KOPT-K1 (cell line): ENCODE results near the gene DPPA2.
"Not testable (repeated sequence)": the region's sequence is repeated elsewhere in the genome, so short reads cannot be mapped to it uniquely, and the experiment has no call there.

Experiments
- H3K27ac ChIP-seq: fragments of 200-600 bp; sonication (generic); 2 replicates; pipeline ENCODE4 v1.5.1; 2016; ENCODE audit warnings: antibody characterized with exemption, mild to moderate bottlenecking, low read depth, low read length; ENCODE audit not compliant: poor library complexity, severe bottlenecking
- H3K36me3 ChIP-seq: fragments of 200-600 bp; sonication (generic); 2 replicates; pipeline ENCODE4 v1.5.1; 2017; ENCODE audit warnings: antibody characterized with exemption, mild to moderate bottlenecking, low read length, moderate library complexity; ENCODE audit not compliant: insufficient read depth
- H3K9me3 ChIP-seq: fragments of 200-600 bp; sonication (generic); 2 replicates; pipeline ENCODE4 v1.5.1; 2017; ENCODE audit warnings: antibody characterized with exemption, low read length, mild to moderate bottlenecking; ENCODE audit not compliant: insufficient read depth, poor library complexity, severe bottlenecking

Gene DPPA2

GRCh38 chr3:109316162-109316730, at the start of gene DPPA2:
Gene DPPA2, minus strand, starts transcription at chr3:109316517. Its CDS starts 1,975 bp downstream, at chr3:109314542.
- Histone ChIP-seq H3K9me3 (no peaks in the 10 kb centered on the region), H3K36me3 (no peaks in the 10 kb centered on the region), H3K27ac (no peak within 1 kb of the TSS)

GRCh38 chr3:109364088-109364487, 47.8 kb upstream of the DPPA2 start:
- Histone ChIP-seq H3K9me3 (no peaks in the 10 kb centered on the region), H3K27ac (no peak overlapping the region), H3K36me3 (no peaks in the 10 kb centered on the region)

- H3K36me3 ChIP-seq, result no peaks in the 10 kb centered on the region
- no peaks in the 10 kb centered on the region for H3K9me3 ChIP-seq
- no peak overlapping the region for H3K27ac ChIP-seq
Measured at GRCh38 chr3:109363634-109364033, 47.3 kb upstream of the DPPA2 start.

DNA sequence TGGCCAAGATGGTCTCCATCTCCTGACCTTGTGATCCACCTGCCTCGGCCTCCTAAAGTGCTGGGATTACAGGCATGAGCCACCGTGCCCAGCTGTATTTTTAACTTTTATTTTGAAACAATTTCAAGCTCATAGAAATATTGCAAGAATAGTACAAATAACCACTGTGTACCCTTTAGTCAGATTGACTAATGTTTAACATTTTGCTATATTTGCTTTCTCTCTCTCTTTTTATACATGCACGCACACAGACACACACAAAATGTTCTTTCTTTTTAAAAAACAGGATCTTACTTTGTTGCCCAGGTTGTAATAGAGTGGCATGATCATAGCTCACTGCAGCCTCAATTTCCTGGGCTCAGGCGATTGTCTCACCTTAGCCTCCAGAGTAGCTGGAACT, 46.5 kb upstream of the DPPA2 start:
- H3K36me3 ChIP-seq, result no peaks in the 10 kb centered on the region
- H3K27ac ChIP-seq, result no peak overlapping the region
- H3K9me3 ChIP-seq, result no peaks in the 10 kb centered on the region

DNA sequence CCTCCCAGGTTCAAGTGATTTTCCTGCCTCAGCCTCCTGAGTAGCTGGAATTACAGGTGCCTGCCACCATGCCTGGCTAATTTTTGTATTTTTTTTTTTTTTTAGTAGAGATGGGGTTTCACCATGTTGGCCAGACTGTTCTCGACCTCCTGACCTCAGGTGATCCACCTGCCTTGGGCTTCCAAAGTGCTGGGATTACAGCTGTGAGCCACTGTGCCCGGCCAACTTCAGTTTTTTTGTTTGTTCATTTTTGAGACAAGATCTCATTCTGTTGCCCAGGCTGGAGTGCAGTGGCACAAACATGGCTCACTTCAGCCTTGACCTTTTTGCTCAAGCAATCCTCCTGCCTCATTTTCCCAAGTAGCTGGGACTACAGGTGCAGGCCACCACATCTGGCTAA, 42.5 kb upstream of the DPPA2 start:
- not testable (repeated sequence) for H3K36me3 ChIP-seq, H3K27ac ChIP-seq, H3K9me3 ChIP-seq

DNA sequence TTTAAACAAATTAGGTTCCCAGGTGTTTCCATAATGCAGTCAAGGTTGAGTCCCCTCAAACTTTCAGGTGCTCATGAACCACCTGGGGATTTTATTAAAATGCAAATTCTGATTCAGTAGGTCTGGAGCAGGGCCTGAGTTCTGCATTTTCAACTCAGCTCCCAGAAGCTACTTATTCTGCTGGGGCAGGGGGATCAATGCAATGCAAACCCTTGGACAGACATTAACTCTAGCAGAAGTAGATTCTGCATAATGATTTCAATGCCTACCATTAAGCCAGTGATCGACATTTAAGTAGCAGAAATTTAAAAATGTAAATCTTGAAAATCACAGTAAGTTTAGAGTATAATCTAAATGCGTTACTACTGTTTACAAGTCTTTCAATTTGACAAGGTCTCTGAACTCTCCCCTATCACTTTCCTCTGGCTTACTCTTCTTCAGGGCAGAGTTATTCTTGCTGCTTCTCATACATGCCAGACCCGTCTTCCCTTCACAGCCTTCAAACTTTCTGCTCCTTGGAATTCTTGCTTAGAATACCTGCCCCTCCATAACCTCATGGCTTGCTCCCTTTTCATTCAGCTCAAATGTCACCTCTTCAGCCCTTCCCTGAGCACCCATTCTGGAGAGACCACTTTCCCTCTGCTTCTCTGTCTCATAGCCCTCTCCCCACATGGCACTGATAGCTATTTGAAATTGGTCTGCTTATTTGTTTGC, 40.3 kb upstream of the DPPA2 start:
- no peaks in the 10 kb centered on the region for H3K36me3 ChIP-seq
- no peak overlapping the region for H3K27ac ChIP-seq

GRCh38 chr3:109355625-109356441, 39.5 kb upstream of the DPPA2 start:
- Histone ChIP-seq H3K9me3 (no peaks in the 10 kb centered on the region), H3K36me3 (no peaks in the 10 kb centered on the region), H3K27ac (no peak overlapping the region)

More for the DNA sequence above, 40.3 kb upstream of the DPPA2 start:
- H3K9me3 ChIP-seq, result no peaks in the 10 kb centered on the region

- no peaks in the 10 kb centered on the region for H3K36me3 ChIP-seq
- no peak overlapping the region for H3K27ac ChIP-seq
- H3K9me3 ChIP-seq, result no peaks in the 10 kb centered on the region
Measured at GRCh38 chr3:109353057-109353456, 36.7 kb upstream of the DPPA2 start.

GRCh38 chr3:109351231-109351630, 34.9 kb upstream of the DPPA2 start:
- no peaks in the 10 kb centered on the region for H3K9me3 ChIP-seq
- no peaks in the 10 kb centered on the region for H3K36me3 ChIP-seq
- H3K27ac ChIP-seq, result no peak overlapping the region

GRCh38 chr3:109346770-109347295, 30.5 kb upstream of the DPPA2 start:
- Histone ChIP-seq H3K9me3 (no peaks in the 10 kb centered on the region), H3K36me3 (no peaks in the 10 kb centered on the region), H3K27ac (no peak overlapping the region)

- Histone ChIP-seq H3K27ac (no peak overlapping the region), H3K36me3 (no peaks in the 10 kb centered on the region), H3K9me3 (no peaks in the 10 kb centered on the region)
Measured at GRCh38 chr3:109346099-109346498, 29.8 kb upstream of the DPPA2 start.

- Histone ChIP-seq H3K9me3 (no peaks in the 10 kb centered on the region), H3K27ac (no peak overlapping the region), H3K36me3 (no peaks in the 10 kb centered on the region)
Measured at GRCh38 chr3:109339714-109340648, 23.7 kb upstream of the DPPA2 start.

- Histone ChIP-seq H3K9me3 (no peaks in the 10 kb centered on the region), H3K27ac (no peak overlapping the region), H3K36me3 (no peaks in the 10 kb centered on the region)
Measured at GRCh38 chr3:109339197-109339596, 22.9 kb upstream of the DPPA2 start.

- Histone ChIP-seq H3K9me3 (no peaks in the 10 kb centered on the region), H3K27ac (no peak overlapping the region), H3K36me3 (no peaks in the 10 kb centered on the region)
Measured at GRCh38 chr3:109338322-109338721, 22.0 kb upstream of the DPPA2 start.
